Muscle layer of colon (tissue), 2 donors: ENCODE data around the gene AEN.

Experiments used
- H3K27ac ChIP-seq: one replicate; pipeline ENCODE4 v1.7.0; 2013; ENCODE audit warnings: low read depth, mild to moderate bottlenecking, low read length, moderate library complexity
- H3K27me3 ChIP-seq, 2 donors: one replicate each; pipeline ENCODE4 v1.7.0; 2013; ENCODE audit warnings: low read length in 2 of 2, mild to moderate bottlenecking in 2 of 2; ENCODE audit not compliant: insufficient read depth in 2 of 2, control insufficient read depth in 1 of 2
- H3K36me3 ChIP-seq: one replicate; pipeline ENCODE4 v1.7.0; 2013; ENCODE audit warnings: mild to moderate bottlenecking, low read length; ENCODE audit not compliant: insufficient read depth
- H3K4me1 ChIP-seq: one replicate; pipeline ENCODE4 v1.7.0; 2013; ENCODE audit warnings: mild to moderate bottlenecking, low read length; ENCODE audit not compliant: insufficient read depth
- H3K4me3 ChIP-seq, 2 donors: one replicate each; pipeline ENCODE4 v1.7.0; 2013; ENCODE audit warnings: low read length in 2 of 2, low read depth in 1 of 2, mild to moderate bottlenecking in 1 of 2, moderate library complexity in 1 of 2
- H3K9ac ChIP-seq: one replicate; pipeline ENCODE4 v1.7.0; 2013; ENCODE audit warnings: low read length
- H3K9me3 ChIP-seq: one replicate; pipeline ENCODE4 v1.7.0; 2013; ENCODE audit warnings: mild to moderate bottlenecking, low read length
- donor health status: abdominal sarcoma.
- donor health status: Adenocarcinoma of cecum.

The AEN gene

GRCh38 chr15:88647351-88648105 is 26.4 kb downstream of the AEN start:
- Histone ChIP-seq H3K27me3 (no peaks in the 10 kb centered on the region), H3K4me1 (peaks cover 5% of the 10 kb centered on the region), H3K9ac (no peak overlapping the region), H3K36me3 (no peaks in the 10 kb centered on the region), H3K9me3 (no peaks in the 10 kb centered on the region), H3K4me3 (no peak overlapping the region), H3K27ac (no peak overlapping the region)

GRCh38 chr15:88648357-88649214 is 27.4 kb downstream of the AEN start:
- Histone ChIP-seq H3K27me3 (no peaks in the 10 kb centered on the region), H3K4me1 (peaks cover 5% of the 10 kb centered on the region), H3K9ac (no peak overlapping the region), H3K36me3 (no peaks in the 10 kb centered on the region), H3K4me3 (no peak overlapping the region), H3K27ac (no peak overlapping the region), H3K9me3 (no peaks in the 10 kb centered on the region)

- Histone ChIP-seq H3K9ac (no peak overlapping the region), H3K4me1 (peaks cover 5% of the 10 kb centered on the region), H3K27ac (no peak overlapping the region), H3K9me3 (no peaks in the 10 kb centered on the region), H3K4me3 (no peak overlapping the region), H3K36me3 (no peaks in the 10 kb centered on the region), H3K27me3 (no peaks in the 10 kb centered on the region)
Observed at GRCh38 chr15:88649286-88649733, 28.2 kb downstream of the AEN start.

GRCh38 chr15:88649753-88650551 is 28.8 kb downstream of the AEN start:
- H3K27me3 ChIP-seq, result no peaks in the 10 kb centered on the region
- H3K4me1 ChIP-seq, result peaks cover 5% of the 10 kb centered on the region
- no peaks in the 10 kb centered on the region for H3K36me3 ChIP-seq
- H3K4me3 ChIP-seq, result no peak overlapping the region
- no peak overlapping the region for H3K9ac ChIP-seq
- no peak overlapping the region for H3K27ac ChIP-seq
- no peaks in the 10 kb centered on the region for H3K9me3 ChIP-seq

GRCh38 chr15:88650556-88650955 is 29.4 kb downstream of the AEN start:
- Histone ChIP-seq H3K4me1 (peaks cover 5% of the 10 kb centered on the region), H3K9ac (no peak overlapping the region), H3K4me3 (no peak overlapping the region), H3K27me3 (no peaks in the 10 kb centered on the region), H3K9me3 (no peaks in the 10 kb centered on the region), H3K27ac (no peak overlapping the region), H3K36me3 (no peaks in the 10 kb centered on the region)

GRCh38 chr15:88651136-88651732 is 30.1 kb downstream of the AEN start:
- H3K9ac ChIP-seq, result no peak overlapping the region
- no peaks in the 10 kb centered on the region for H3K9me3 ChIP-seq
- peaks cover 5% of the 10 kb centered on the region for H3K4me1 ChIP-seq
- H3K36me3 ChIP-seq, result no peaks in the 10 kb centered on the region
- no peaks in the 10 kb centered on the region for H3K27me3 ChIP-seq
- H3K27ac ChIP-seq, result no peak overlapping the region
- H3K4me3 ChIP-seq, result no peak overlapping the region

- Histone ChIP-seq H3K27me3 (no peaks in the 10 kb centered on the region), H3K27ac (no peak overlapping the region), H3K9ac (no peak overlapping the region), H3K9me3 (no peaks in the 10 kb centered on the region), H3K4me3 (no peak overlapping the region), H3K36me3 (no peaks in the 10 kb centered on the region), H3K4me1 (peaks cover 5% of the 10 kb centered on the region)
Observed at GRCh38 chr15:88651971-88652370, 30.8 kb downstream of the AEN start.

GRCh38 chr15:88652456-88653199 is 31.5 kb downstream of the AEN start:
- Histone ChIP-seq H3K9me3 (no peaks in the 10 kb centered on the region), H3K4me3 (no peak overlapping the region), H3K27me3 (peaks cover 0 to 2% of the 10 kb centered on the region in 2 donors), H3K36me3 (no peaks in the 10 kb centered on the region), H3K27ac (no peak overlapping the region), H3K4me1 (peaks cover 5% of the 10 kb centered on the region), H3K9ac (no peak overlapping the region)

GRCh38 chr15:88653200-88654064 is 32.3 kb downstream of the AEN start:
- no peaks in the 10 kb centered on the region for H3K36me3 ChIP-seq
- H3K27ac ChIP-seq, result no peak overlapping the region
- no peak overlapping the region for H3K9ac ChIP-seq
- H3K4me1 ChIP-seq, result peaks cover 5% of the 10 kb centered on the region
- H3K27me3 ChIP-seq, result peaks cover 0 to 5% of the 10 kb centered on the region in 2 donors
- H3K9me3 ChIP-seq, result no peaks in the 10 kb centered on the region
- no peak overlapping the region for H3K4me3 ChIP-seq
